ENCODE measurements around the gene DKK1.

Gene DKK1, protein sequence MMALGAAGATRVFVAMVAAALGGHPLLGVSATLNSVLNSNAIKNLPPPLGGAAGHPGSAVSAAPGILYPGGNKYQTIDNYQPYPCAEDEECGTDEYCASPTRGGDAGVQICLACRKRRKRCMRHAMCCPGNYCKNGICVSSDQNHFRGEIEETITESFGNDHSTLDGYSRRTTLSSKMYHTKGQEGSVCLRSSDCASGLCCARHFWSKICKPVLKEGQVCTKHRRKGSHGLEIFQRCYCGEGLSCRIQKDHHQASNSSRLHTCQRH

DNA sequence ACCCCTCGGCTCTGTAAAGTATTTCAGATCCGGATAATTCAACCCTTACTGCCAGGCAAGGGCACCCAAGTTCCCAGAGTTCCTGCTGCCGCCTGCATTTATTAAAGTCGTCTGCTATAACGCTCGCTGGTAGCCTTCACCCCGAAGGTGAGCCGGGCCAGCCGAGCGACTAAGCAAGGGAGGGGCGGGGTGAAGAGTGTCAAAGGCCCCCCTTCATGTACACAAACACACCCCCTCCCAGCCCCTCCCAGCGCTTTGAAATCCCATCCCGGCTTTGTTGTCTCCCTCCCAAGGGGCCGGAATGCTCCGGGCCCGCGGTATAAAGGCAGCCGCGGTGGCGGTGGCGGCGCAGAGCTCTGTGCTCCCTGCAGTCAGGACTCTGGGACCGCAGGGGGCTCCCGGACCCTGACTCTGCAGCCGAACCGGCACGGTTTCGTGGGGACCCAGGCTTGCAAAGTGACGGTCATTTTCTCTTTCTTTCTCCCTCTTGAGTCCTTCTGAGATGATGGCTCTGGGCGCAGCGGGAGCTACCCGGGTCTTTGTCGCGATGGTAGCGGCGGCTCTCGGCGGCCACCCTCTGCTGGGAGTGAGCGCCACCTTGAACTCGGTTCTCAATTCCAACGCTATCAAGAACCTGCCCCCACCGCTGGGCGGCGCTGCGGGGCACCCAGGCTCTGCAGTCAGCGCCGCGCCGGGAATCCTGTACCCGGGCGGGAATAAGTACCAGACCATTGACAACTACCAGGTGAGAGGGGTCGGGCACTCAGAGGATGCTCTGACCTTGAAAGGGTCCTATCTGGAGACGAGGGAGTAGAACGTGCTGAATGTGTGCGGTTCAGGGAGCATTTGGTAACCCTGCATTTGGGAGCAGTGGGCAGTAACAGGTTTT lies at the start of gene DKK1:
DKK1 (plus strand) TSS at position 349 of the 889 bp plus-strand sequence; CDS start at position 503, 154 bp downstream.
- peak; percentile 14 for DNase-seq

DNA sequence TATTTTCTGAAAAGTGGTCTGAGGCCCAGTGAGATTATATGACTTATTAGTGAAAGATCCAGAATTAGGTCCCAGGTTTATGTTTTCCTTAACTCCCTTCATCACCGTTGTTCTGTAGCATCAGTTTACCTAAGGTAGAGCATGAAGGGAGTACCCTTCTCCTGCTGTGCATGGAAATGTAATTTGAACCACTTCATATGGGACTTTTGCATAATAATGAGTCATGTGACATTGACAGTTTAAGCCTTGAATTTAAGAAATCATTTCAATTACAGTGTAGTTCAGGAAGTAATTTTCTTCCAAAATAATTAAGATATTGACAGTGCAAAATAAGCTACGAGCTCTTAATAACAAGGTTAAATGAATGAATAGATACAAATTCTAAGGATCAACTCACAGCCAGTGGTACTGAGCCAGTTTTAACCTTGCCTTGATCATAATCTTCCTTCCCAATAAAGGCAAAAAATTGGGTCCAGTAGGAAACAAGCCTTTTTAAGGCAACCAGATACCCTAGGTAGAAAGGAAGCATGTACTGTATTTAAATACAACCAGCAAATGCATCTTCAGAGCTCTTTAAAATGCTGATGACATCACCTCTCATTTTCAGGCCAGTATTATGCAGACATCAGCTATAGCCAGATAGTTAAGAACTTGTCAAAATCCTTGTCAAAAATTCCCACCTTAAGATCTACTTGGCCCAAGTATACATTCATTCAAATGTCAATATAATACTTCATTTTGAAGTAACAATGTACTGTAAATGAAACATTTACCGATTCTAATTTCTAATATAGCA lies 48.8 kb upstream of the DKK1 start:
- no peak for DNase-seq

GRCh38 chr10:52266858-52267257 lies 47.2 kb upstream of the DKK1 start:
- DNase-seq, result no peak

GRCh38 chr10:52268790-52269189 lies 45.3 kb upstream of the DKK1 start:
- DNase-seq, result no peak

DNA sequence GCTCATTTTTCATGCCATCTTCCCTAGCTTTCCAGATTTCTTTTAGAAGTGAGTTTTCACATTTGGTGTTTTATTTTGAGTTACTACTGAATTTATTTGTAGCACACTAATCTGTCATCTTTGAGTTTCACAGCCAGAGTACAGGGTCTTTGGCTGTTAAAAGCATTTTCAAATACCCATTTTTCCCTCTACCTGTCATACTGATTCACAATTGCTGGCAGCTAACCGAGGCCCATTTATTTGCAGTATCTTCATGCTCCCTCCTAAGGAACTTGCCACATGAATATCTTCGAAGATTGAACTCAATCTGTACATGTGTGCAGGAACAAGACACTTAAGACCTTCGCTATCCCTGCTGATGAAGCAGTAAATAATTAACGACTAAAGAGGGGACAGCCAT lies 44.8 kb upstream of the DKK1 start:
- DNase-seq, result no peak

DNA sequence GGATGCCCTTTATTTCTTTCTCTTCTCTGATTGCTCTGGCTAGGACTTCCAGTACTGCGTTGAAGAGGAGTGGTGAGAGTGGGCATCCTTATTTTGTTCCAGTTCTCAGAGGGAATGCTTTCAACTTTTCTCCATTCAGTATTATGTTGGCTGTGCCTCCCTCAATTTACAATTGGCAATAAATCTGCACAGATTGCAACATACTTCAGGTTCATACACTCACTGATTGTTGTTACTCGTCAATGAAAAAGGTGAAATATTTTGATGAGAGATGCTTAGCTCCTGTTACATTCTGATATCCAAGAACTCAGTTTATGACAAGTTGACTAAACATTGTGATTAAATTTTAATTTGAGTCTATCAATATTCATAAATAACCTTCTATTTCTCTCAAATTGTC lies 37.9 kb upstream of the DKK1 start:
- DNase-seq, result no peak

DNA sequence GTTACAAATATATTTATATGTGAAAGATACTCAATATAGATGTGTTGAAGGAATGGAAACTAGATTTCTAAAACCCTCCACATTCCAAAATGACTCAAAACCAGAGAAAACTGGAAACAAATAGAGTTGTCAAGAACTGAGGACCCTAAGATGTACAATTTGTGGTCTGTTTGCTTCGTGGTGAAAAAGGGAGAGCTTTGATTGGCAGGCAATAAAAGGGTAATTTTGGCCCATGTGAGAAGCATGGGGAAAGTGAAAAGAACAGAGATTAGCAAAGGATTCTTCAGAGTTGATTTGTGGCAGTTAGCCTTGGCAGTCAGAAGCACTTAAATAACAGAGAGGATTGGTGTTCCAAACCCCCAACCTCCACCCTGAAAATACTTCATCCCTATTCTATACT lies 37.1 kb upstream of the DKK1 start:
- no peak for DNase-seq

DNA sequence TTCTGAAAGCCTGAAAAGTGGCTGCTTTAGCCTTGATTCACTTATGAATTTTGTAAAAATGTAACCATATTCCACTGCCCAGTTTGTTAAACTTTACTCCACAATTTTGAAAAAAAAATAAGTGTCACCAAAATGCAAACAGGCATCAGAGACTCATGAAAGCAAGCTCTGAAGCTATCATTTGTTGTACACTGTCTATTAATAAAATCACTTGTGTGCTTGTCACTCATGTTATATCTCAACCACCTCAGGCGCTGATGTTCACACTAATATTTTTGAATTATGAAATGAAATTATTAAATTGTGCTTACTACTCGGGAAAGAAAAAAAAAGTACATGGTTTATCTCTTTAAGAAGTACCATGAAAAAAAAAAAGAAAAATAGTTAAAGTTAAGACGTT lies 34.5 kb upstream of the DKK1 start:
- no peak for DNase-seq

- no peak for DNase-seq
These were observed 34.0 kb upstream of the DKK1 start for GRCh38 chr10:52280051-52280450.

- no peak for DNase-seq
These were observed 30.9 kb upstream of the DKK1 start for GRCh38 chr10:52283174-52283573.

DNA sequence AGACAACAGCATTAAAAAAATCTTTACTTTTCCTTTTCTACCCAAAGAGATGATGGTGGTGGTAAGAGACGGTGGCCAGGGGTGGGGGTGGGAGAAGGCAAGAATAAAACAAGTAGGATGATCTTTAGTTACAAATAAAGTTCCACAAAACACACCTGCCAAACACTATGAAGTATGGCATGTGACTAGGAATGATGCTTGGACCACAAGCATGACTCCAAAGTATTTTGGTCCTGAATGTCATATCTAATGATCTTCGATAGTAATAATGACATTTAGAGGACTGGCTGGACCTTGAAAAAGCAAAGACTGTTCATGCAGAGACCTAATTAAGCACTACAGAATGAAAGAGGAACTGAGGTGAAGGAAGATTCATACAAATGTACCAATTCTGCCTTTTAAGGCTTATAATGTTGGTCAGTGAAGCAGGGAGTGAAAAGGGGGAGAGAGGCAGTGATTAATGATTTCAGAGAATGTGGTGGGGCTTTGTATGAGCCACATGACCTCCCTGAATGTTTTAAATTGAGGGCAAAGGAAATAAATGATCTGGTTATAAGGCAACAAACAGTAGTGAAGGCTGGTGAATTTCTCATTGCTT lies 29.6 kb upstream of the DKK1 start:
- no peak for DNase-seq

GRCh38 chr10:52287866-52288265 lies 26.2 kb upstream of the DKK1 start:
- no peak for DNase-seq

DNA sequence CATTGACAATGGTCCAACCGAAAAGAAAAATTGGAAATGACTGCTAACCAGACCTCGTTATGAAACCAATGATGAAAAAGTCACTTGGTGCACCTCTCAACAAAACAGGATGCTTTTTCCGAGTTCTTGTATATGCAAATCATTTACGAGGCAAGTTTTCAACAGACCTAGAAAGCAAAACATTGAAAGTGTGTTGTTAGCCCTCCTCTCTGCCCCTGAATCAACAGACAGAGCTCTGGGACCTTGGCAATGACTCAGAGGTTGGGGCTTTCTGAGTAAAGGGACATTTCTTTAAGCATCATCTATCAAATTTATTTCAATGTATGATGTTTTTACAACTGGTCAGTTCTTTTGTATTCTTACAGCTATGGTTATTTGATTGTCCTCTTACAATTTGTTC lies 16.3 kb upstream of the DKK1 start:
- no peak for DNase-seq

DNA sequence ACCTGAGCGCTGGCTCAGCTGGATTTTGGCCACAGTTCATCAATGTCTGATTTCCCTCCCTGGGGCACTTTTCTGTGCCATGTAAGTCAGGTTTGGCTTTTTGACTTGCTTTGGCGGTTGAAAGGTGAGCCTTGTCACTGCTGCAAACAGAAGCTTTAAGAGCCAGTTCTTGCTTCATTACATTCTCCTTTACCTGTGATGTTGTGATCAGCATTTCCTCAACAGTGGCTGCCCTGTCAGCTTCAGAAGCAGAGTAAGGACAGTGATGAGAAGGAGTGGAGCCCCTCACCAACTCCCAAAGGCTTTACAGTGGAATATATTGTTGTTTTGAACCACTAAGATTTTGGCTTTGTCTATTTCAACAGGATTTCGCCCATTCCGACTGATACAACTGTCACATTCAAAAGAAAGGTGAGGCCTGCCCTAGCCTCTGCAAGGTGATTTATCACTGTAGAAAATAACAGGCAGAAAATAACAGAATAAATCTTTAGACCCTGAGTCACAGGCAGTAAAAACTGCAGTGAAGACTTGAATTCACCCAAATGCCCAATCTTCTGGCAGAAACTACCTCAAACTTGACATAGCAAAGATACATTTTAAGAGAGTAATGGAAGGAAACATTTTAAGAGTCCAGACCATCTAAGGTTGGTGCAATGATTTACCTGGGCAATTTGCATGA lies 13.3 kb upstream of the DKK1 start:
- no peak for DNase-seq

- peak; percentile 43 for DNase-seq
These were observed 5.6 kb upstream of the DKK1 start for GRCh38 chr10:52308251-52309031.

GRCh38 chr10:52312942-52313255 lies 1.2 kb upstream of the DKK1 start:
- no peak for DNase-seq

DNA sequence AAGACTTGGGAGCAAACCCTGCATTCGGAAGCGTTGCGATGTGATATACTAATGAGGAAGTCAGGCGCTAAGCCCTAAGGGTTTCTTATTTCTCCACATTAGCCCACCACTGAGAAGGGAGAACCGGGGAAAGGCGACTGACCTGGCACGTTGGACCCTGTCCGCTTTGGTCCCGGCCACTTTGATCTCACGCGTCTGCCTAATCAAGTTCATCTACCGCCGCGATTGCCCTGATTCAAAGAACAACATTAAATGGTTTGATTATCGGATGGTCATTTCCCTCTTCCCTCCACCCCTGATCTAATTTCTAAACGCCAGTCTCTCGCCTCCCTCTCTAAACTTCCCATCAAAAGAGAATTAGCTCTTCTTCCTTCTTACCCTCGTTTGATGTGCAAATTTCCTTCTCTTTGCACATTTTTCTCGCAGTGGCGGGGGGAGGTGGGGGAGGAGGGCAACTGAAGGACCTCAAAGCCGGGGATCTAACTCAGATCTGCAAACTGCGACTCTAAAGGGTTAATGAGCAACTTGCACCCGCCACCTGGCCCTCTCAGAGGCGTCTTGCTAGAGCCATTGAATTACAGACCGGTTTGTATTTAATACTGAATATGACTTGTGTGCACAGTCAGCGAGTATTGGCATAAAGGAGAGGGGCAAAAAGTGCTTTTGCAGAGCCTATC lies 687 bp upstream of the DKK1 start:
- no peak for DNase-seq

- DNase-seq, result no peak
These were observed 906 bp downstream of the DKK1 start for GRCh38 chr10:52314822-52315552.

DNA sequence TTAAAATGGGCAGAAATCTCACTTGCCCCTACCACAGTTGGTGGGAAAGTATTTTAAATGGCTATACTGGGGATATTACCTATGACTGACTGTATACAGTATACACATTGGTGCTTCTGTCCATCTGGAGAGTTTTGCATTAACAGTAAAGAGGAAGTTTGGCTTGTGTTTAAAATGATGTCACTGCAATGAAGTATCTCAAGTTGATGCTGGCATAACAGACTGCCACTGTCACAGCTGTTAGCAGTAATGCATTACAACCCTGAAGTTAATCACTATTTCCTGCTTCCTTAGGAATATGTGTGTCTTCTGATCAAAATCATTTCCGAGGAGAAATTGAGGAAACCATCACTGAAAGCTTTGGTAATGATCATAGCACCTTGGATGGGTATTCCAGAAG lies 1.9 kb downstream of the DKK1 start:
- no peak for DNase-seq

DNA sequence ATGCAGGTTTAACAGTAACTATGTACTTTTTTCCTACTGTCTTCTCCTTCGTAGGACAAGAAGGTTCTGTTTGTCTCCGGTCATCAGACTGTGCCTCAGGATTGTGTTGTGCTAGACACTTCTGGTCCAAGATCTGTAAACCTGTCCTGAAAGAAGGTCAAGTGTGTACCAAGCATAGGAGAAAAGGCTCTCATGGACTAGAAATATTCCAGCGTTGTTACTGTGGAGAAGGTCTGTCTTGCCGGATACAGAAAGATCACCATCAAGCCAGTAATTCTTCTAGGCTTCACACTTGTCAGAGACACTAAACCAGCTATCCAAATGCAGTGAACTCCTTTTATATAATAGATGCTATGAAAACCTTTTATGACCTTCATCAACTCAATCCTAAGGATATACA lies 2.4 kb downstream of the DKK1 start:
- DNase-seq, result no peak
